ENCODE measurements around the gene GZMB.
"Not testable (repeated sequence)": the region's sequence is repeated elsewhere in the genome, so short reads cannot be mapped to it uniquely, and the experiment has no call there.

Gene GZMB

GRCh38 chr14:24634158-24634557, at the start of gene GZMB:
TSS of gene GZMB (minus strand) at chr14:24634190. CDS start at chr14:24634160, 30 bp downstream.
- DNase-seq (ENCODE audit: low spot score), result no peak

GRCh38 chr14:24681056-24681455, 47.1 kb upstream of the GZMB start:
- no peak for DNase-seq (ENCODE audit: low spot score)

GRCh38 chr14:24680516-24680915, 46.5 kb upstream of the GZMB start:
- DNase-seq (ENCODE audit: low spot score), result no peak

- DNase-seq (ENCODE audit: low spot score), result no peak
These were observed 45.4 kb upstream of the GZMB start for GRCh38 chr14:24679248-24679961.

GRCh38 chr14:24678801-24679247, 44.8 kb upstream of the GZMB start:
- peak; percentile 88 for DNase-seq (ENCODE audit: low spot score)

GRCh38 chr14:24677956-24678355, 44.0 kb upstream of the GZMB start:
- no peak for DNase-seq (ENCODE audit: low spot score)

- peak; percentile 51 for DNase-seq (ENCODE audit: low spot score)
These were observed 40.4 kb upstream of the GZMB start for GRCh38 chr14:24674204-24674970.

GRCh38 chr14:24673534-24674203, 39.7 kb upstream of the GZMB start:
- peak; percentile 80 for DNase-seq (ENCODE audit: low spot score)

GRCh38 chr14:24673059-24673458, 39.1 kb upstream of the GZMB start:
- DNase-seq (ENCODE audit: low spot score), result no peak

- no peak for DNase-seq (ENCODE audit: low spot score)
These were observed 36.6 kb upstream of the GZMB start for GRCh38 chr14:24670594-24670993.

GRCh38 chr14:24669651-24670050, 35.7 kb upstream of the GZMB start:
- no peak for DNase-seq (ENCODE audit: low spot score)

- DNase-seq (ENCODE audit: low spot score), result peak; percentile 7
These were observed 31.5 kb upstream of the GZMB start for GRCh38 chr14:24665440-24665991.

GRCh38 chr14:24664366-24664765, 30.4 kb upstream of the GZMB start:
- no peak for DNase-seq (ENCODE audit: low spot score)

- no peak for DNase-seq (ENCODE audit: low spot score)
These were observed 28.8 kb upstream of the GZMB start for GRCh38 chr14:24662753-24663152.

- DNase-seq (ENCODE audit: low spot score), result no peak
These were observed 26.1 kb upstream of the GZMB start for GRCh38 chr14:24659916-24660570.

GRCh38 chr14:24648361-24648760, 14.4 kb upstream of the GZMB start:
- not testable (repeated sequence) for DNase-seq (ENCODE audit: low spot score)

GRCh38 chr14:24639905-24640304, 5.9 kb upstream of the GZMB start:
- no peak for DNase-seq (ENCODE audit: low spot score)

- DNase-seq (ENCODE audit: low spot score), result no peak
These were observed 5.3 kb upstream of the GZMB start for GRCh38 chr14:24639270-24639669.

GRCh38 chr14:24633353-24633752, 637 bp downstream of the GZMB start:
- DNase-seq (ENCODE audit: low spot score), result no peak

GRCh38 chr14:24632761-24633160, 1.2 kb downstream of the GZMB start:
- no peak for DNase-seq (ENCODE audit: low spot score)

GRCh38 chr14:24632336-24632735, 1.7 kb downstream of the GZMB start:
- no peak for DNase-seq (ENCODE audit: low spot score)

GRCh38 chr14:24631749-24632335, 2.1 kb downstream of the GZMB start:
- no peak for DNase-seq (ENCODE audit: low spot score)

Data from CD4-positive, alpha-beta T cell treated with Interleukin-6 at 100 ng/mL for 8 hours (primary cell).